HepG2 (cell line): ENCODE results near the gene TMEM33. TPM values are rescaled to one million over a fixed set of nuclear protein-coding genes. Genes with fewer than 3 reads are reported as not detected.

ENCODE experiments used
- ATAC-seq: fragments of 200-7000 bp; cut with Tn5 transposase; 3 replicates; pipeline ENCODE4 v1.9.1; 2020; ENCODE audit warnings: mild to moderate bottlenecking, moderate library complexity
- BruUV-seq: library from RNA; stranded (reverse); fragments of 400-500 nt; replicated peaks from 2 replicates; lab custom pipeline; 2021; lab: Mats Ljungman, UMichigan
- CTCF ChIA-PET: fragments of 300-600 bp; formaldehyde crosslinking; extraction: SDS; loops from one replicate; lab custom pipeline; 2021; ENCODE audit warnings: low total read pairs, inconsistent platforms, low intra/inter-chr PET ratio; lab: Yijun Ruan, JAX
- POLR2A ChIA-PET: fragments of 350-600 bp; sonication (Branson Sonifier 250); formaldehyde crosslinking; loops from one replicate; lab custom pipeline; 2020; ENCODE audit warnings: antibody characterized with exemption, inconsistent platforms; lab: Yijun Ruan, JAX
- DNase-seq: peaks from one replicate; pipeline ENCODE4 v3.0.0-alpha.2; 2015; ENCODE audit warnings: low spot score
- FAIRE-seq: peaks from 3 replicates; lab custom pipeline; 2011; peaks lifted over from hg19 to GRCh38; lab: Jason Lieb, UNC
- H2AFZ ChIP-seq: one replicate; pipeline ENCODE4 v1.6.1; 2011; ENCODE audit warnings: low read length, inconsistent platforms
- H3K27ac ChIP-seq: fragments of 300-600 bp; 3 replicates; pipeline ENCODE4 v1.8.0; 2011; ENCODE audit warnings: mixed run types, mild to moderate bottlenecking, mixed read lengths, low read length, inconsistent platforms; ENCODE audit not compliant: insufficient read depth; ENCODE audit errors: extremely low read length
- H3K27me3 ChIP-seq, 2 experiments: fragments of 200-600 bp in 1 of 2; 2 replicates in 1 of 2; 3 replicates in 1 of 2; pipeline versions ENCODE4 v1.6.0 to v1.8.0; 2011; ENCODE audit warnings: low read length in 2 of 2, mild to moderate bottlenecking in 2 of 2, moderate library complexity in 2 of 2, inconsistent platforms in 1 of 2; ENCODE audit not compliant: insufficient read depth in 2 of 2, control insufficient read depth in 1 of 2
- H3K36me3 ChIP-seq, 2 experiments: fragments of 200-600 bp in 1 of 2; replicated peaks in 1 of 2; 2 replicates in 1 of 2; 3 replicates in 1 of 2; pipeline versions ENCODE4 v1.5.1 to v1.8.0; 2011; ENCODE audit warnings: low read length in 2 of 2, inconsistent platforms in 1 of 2; ENCODE audit not compliant: insufficient read depth in 2 of 2, control insufficient read depth in 1 of 2
- H3K4me1 ChIP-seq: 2 replicates; pipeline ENCODE4 v1.5.1; 2012; ENCODE audit warnings: low read length, inconsistent platforms; ENCODE audit not compliant: insufficient read depth
- H3K4me2 ChIP-seq: 2 replicates; pipeline ENCODE4 v1.6.0; 2011; ENCODE audit warnings: low read depth, low read length, inconsistent platforms
- H3K4me3 ChIP-seq, 3 experiments: fragments of 200-600 bp in 1 of 3; sonication (generic), shearing (Covaris generic) in 1 of 3; replicated peaks in 1 of 3; 2 replicates each; pipeline ENCODE4 v1.5.1; 2011 to 2016; ENCODE audit warnings: low read length in 3 of 3, inconsistent platforms in 2 of 3, low read depth in 2 of 3, mild to moderate bottlenecking in 2 of 3, control low read depth in 1 of 3, mixed read lengths in 1 of 3; ENCODE audit not compliant: insufficient read depth in 1 of 3
- H3K79me2 ChIP-seq: one replicate; pipeline ENCODE4 v1.6.1; 2011; ENCODE audit warnings: low read length, inconsistent platforms; ENCODE audit not compliant: insufficient read depth
- H3K9ac ChIP-seq: 2 replicates; pipeline ENCODE4 v1.6.0; 2011; ENCODE audit warnings: mild to moderate bottlenecking, low read depth, low read length, inconsistent platforms; ENCODE audit not compliant: insufficient read depth
- H3K9me3 ChIP-seq: 2 replicates; pipeline ENCODE4 v1.5.1; 2012; ENCODE audit warnings: mild to moderate bottlenecking, low read length
- H4K20me1 ChIP-seq: 2 replicates; pipeline ENCODE4 v1.6.0; 2011; ENCODE audit warnings: inconsistent platforms, mild to moderate bottlenecking, low read length, moderate library complexity; ENCODE audit not compliant: insufficient read depth
- WGBS: methylation state at CpG from one replicate; pipeline ENCODE4 v1.1.6; 2017; ENCODE audit warnings: low lambda C conversion rate; 5-methylcytosine and 5-hydroxymethylcytosine counted together
- in situ Hi-C: cut with HindIII; loops from 2 replicates; pipeline ENCODE4 v1.10.0; 2017; ENCODE audit warnings: low pct_unique_long_range_greater_than_20kb; ENCODE audit not compliant: extremely low pct_ligation_motif_present
- intact Hi-C: fragments of 100-400 bp; cut with micrococcal nuclease; formaldehyde crosslinking; loops from one replicate; pipeline ENCODE4 v1.10.0; 2022; ENCODE audit not compliant: unreplicated experiment
- polyA plus RNA-seq, 8 experiments: library from polyadenylated mRNA; depleted of rRNA in 3 of 8; stranded (reverse) in 7 of 8; unstranded in 1 of 8; fragments of >200 nt; fragmentation: Illumina TruSeq in 4 of 8; extraction: Trizol in 4 of 8; gene quantifications; 2 replicates each; pipeline versions ENCODE4 v1.2.1 to v1.2.3, GENCODE V29; 2011 to 2016; ENCODE audit warnings: low read depth in 4 of 8, missing spikeins in 1 of 8, mixed read lengths in 1 of 8; ENCODE audit not compliant: insufficient read depth in 1 of 8
- total RNA-seq, 5 experiments: library from RNA; depleted of rRNA; stranded (reverse); fragments of >200 nt; fragmentation: Illumina TruSeq; extraction: Trizol; gene quantifications; 2 replicates each; pipeline ENCODE4 v1.2.3, GENCODE V29; 2016; ENCODE audit warnings: low read depth in 1 of 5
- TF ChIP-seq, protein P1 (sequence below), 2 experiments: fragments of 450-650 bp in 1 of 2; sonication (generic) in 1 of 2; formaldehyde crosslinking in 1 of 2; IDR thresholded peaks; 2 replicates each; pipeline versions ENCODE4 v1.6.1 to v1.8.0; 2016 to 2022; ENCODE audit warnings: antibody characterized with exemption in 1 of 2, mild to moderate bottlenecking in 1 of 2, missing genetic modification reagents in 1 of 2
- TF ChIP-seq, protein P2 (sequence below): sonication (generic); formaldehyde crosslinking; IDR thresholded peaks from 2 replicates; pipeline ENCODE4 v1.4.0; 2020; ENCODE audit warnings: mild to moderate bottlenecking, missing genetic modification reagents
- TF ChIP-seq, protein P3 (sequence below): IDR thresholded peaks from 2 replicates; pipeline ENCODE4 v1.6.1; 2018; ENCODE audit warnings: missing genetic modification reagents

Gene TMEM33
- total and polyA plus RNA-seq, 2 of the 13 experiments (the other 11 are each of a cell fraction or from before 2014, with no cell fraction given): 36.1 to 66.6 TPM

DNA sequence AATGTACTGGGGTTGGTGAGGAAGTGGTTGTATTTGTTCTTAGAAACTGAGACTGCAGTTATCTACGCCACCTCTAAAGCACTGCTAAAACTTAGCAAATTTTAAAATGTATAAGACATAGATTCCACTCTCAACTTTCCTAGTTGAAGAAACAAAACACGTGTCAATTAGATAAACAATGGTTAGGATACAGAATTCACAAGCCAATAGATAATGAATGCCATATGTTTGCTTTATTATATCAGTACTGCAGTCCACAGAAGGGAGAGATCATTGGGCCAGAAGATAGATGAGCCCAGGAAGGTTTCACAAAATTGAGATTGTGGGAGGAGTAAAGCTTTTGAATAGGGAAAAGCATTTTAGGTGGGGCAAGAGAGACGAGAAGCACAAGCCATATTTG is 14.3 kb downstream of the TMEM33 start:
- Histone ChIP-seq H3K36me3 (peaks cover 3 to 58% of the 10 kb centered on the region in 2 experiments), H3K4me2 (no peak overlapping the region)
- TF ChIP-seq, protein P1, sequence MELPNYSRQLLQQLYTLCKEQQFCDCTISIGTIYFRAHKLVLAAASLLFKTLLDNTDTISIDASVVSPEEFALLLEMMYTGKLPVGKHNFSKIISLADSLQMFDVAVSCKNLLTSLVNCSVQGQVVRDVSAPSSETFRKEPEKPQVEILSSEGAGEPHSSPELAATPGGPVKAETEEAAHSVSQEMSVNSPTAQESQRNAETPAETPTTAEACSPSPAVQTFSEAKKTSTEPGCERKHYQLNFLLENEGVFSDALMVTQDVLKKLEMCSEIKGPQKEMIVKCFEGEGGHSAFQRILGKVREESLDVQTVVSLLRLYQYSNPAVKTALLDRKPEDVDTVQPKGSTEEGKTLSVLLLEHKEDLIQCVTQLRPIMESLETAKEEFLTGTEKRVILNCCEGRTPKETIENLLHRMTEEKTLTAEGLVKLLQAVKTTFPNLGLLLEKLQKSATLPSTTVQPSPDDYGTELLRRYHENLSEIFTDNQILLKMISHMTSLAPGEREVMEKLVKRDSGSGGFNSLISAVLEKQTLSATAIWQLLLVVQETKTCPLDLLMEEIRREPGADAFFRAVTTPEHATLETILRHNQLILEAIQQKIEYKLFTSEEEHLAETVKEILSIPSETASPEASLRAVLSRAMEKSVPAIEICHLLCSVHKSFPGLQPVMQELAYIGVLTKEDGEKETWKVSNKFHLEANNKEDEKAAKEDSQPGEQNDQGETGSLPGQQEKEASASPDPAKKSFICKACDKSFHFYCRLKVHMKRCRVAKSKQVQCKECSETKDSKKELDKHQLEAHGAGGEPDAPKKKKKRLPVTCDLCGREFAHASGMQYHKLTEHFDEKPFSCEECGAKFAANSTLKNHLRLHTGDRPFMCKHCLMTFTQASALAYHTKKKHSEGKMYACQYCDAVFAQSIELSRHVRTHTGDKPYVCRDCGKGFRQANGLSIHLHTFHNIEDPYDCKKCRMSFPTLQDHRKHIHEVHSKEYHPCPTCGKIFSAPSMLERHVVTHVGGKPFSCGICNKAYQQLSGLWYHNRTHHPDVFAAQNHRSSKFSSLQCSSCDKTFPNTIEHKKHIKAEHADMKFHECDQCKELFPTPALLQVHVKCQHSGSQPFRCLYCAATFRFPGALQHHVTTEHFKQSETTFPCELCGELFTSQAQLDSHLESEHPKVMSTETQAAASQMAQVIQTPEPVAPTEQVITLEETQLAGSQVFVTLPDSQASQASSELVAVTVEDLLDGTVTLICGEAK (IDR thresholded peaks at IDR 0.05): no peak
- TF ChIP-seq, protein P1 (CRISPR knock-in tag; IDR thresholded peaks at IDR 0.05): no peak
- TF ChIP-seq, protein P2, sequence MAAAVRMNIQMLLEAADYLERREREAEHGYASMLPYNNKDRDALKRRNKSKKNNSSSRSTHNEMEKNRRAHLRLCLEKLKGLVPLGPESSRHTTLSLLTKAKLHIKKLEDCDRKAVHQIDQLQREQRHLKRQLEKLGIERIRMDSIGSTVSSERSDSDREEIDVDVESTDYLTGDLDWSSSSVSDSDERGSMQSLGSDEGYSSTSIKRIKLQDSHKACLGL (CRISPR knock-in tag): no peak
- TF ChIP-seq, protein P3, sequence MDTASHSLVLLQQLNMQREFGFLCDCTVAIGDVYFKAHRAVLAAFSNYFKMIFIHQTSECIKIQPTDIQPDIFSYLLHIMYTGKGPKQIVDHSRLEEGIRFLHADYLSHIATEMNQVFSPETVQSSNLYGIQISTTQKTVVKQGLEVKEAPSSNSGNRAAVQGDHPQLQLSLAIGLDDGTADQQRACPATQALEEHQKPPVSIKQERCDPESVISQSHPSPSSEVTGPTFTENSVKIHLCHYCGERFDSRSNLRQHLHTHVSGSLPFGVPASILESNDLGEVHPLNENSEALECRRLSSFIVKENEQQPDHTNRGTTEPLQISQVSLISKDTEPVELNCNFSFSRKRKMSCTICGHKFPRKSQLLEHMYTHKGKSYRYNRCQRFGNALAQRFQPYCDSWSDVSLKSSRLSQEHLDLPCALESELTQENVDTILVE: no peak
- TF ChIP-seq, all 625 proteins: peak for 0
- no peak overlapping the region for H3K4me3 ChIP-seq
- WGBS: 96% methylated on average over 3 of the region's 3 CpGs
- no peaks in the 10 kb centered on the region for H3K4me1 ChIP-seq
- no peaks in the 10 kb centered on the region for H3K9me3 ChIP-seq
- TSS peak; percentile 7 for BruUV-seq
- no peak for DNase-seq
- no peak overlapping the region for H3K27ac ChIP-seq
- intact Hi-C loops (no loop called here), in situ Hi-C loops (no loop called here)
- H4K20me1 ChIP-seq: no peaks in the 10 kb centered on the region
- POLR2A ChIA-PET: no interaction called here
- FAIRE-seq: no peak
- H3K9ac ChIP-seq: no peak overlapping the region
- CTCF ChIA-PET: no interaction called here
- no peaks in the 10 kb centered on the region for H3K79me2 ChIP-seq
- H2AFZ ChIP-seq: no peak overlapping the region
- no peaks in the 10 kb centered on the region for H3K27me3 ChIP-seq
- no peak for ATAC-seq
